ENCODE measurements around the gene PTPRG. TPM values are rescaled to one million over a fixed set of nuclear protein-coding genes. Genes with fewer than 3 reads are reported as not detected.

PTPRG gene
- total and polyA plus RNA-seq, 2 experiments from 2014 or later: 15.2 to 45.7 TPM

DNA sequence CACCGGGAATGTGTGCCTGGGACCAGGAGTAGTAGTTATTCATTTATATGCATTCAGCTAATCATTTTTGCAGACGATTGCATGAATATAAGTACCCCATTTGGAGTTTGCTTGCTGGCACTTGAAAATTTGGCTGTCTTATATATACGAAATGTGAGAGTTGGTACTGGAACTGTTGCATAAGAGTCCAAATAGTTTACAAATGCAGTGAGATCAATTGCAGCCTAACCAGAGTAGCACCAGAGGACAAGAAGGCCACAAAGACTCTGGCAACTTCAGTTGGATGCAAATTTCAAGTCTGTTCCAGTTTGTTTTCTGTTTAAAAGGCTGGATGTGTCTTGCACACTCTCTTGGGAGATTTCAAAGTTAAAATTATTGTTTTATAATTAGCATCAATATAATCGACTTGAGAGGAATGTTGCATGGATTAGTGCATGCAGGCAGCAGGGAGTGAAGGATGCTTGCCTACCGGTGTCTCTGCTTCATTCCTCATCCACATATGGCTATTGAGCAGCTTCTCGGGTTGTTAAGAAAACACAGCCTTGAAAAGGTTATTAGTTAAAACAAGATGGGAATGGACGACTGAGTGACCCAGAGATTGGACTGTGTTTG lies 213.0 kb downstream of the PTPRG start:
- Histone ChIP-seq H3K9me3 (ENCODE audit: low read depth) (no peaks in the 10 kb centered on the region), H3K36me3 (no peaks in the 10 kb centered on the region), H3K4me3 (no peak overlapping the region), H3K27ac (no peak overlapping the region), H3K27me3 (no peaks in the 10 kb centered on the region), H3K4me1 (ENCODE audit: low read depth) (no peaks in the 10 kb centered on the region)
- TF ChIP-seq, protein P1, sequence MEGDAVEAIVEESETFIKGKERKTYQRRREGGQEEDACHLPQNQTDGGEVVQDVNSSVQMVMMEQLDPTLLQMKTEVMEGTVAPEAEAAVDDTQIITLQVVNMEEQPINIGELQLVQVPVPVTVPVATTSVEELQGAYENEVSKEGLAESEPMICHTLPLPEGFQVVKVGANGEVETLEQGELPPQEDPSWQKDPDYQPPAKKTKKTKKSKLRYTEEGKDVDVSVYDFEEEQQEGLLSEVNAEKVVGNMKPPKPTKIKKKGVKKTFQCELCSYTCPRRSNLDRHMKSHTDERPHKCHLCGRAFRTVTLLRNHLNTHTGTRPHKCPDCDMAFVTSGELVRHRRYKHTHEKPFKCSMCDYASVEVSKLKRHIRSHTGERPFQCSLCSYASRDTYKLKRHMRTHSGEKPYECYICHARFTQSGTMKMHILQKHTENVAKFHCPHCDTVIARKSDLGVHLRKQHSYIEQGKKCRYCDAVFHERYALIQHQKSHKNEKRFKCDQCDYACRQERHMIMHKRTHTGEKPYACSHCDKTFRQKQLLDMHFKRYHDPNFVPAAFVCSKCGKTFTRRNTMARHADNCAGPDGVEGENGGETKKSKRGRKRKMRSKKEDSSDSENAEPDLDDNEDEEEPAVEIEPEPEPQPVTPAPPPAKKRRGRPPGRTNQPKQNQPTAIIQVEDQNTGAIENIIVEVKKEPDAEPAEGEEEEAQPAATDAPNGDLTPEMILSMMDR (IDR thresholded peaks at IDR 0.05; ENCODE audit: low read depth, low read length): no peak
- no peak for DNase-seq (ENCODE audit: low read depth in 1 of 2, low spot score in 1 of 2)

DNA sequence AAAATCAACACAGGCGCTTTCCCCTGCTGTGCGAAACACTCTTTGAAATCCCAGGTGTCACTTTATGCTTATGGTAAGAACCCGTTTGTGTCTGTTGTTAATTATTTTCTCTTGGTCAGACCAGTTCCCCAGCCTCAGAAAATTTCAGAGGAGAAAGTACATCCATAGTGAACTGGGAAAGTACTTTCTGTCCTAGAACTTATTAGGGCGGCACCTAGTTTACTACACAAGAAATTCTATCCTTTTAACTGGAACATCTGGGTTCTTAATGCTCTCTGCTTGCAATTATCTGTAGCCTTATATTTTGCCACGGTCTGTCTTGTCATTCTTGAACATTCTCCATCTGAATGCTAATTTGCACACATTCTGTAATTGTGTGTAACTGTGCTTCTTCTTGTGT lies 215.0 kb downstream of the PTPRG start:
- H3K27ac ChIP-seq: no peak overlapping the region
- H3K4me3 ChIP-seq: no peak overlapping the region
- DNase-seq (ENCODE audit: low read depth in 1 of 2, low spot score in 1 of 2): no peak
- no peaks in the 10 kb centered on the region for H3K9me3 ChIP-seq (ENCODE audit: low read depth)
- no peaks in the 10 kb centered on the region for H3K36me3 ChIP-seq
- peaks cover 6% of the 10 kb centered on the region for H3K4me1 ChIP-seq (ENCODE audit: low read depth)
- no peaks in the 10 kb centered on the region for H3K27me3 ChIP-seq
- TF ChIP-seq, protein P1 (IDR thresholded peaks at IDR 0.05; ENCODE audit: low read depth, low read length): no peak

DNA sequence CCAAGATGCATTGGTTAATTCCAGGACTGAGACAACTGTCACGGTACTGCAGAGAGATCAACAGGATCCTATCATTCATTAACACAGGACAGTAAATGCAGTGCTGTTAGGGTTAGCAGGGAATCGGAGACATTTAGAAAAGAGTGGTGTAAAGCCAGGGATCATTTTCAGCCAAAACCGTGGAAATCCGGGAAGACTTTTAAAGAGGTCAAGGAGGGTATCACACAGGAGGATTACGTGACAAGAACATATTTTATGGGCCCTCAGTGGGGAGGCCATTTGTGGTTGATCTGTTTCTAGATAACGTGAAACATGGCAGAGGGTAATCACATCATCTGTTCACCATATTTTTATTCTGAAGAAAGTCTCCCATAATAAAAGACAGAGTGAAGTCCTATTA lies 216.1 kb downstream of the PTPRG start:
- H3K4me1 ChIP-seq (ENCODE audit: low read depth): peaks cover 6% of the 10 kb centered on the region
- H3K4me3 ChIP-seq: no peak overlapping the region
- no peak overlapping the region for H3K27ac ChIP-seq
- no peaks in the 10 kb centered on the region for H3K36me3 ChIP-seq
- no peak for DNase-seq (ENCODE audit: low read depth in 1 of 2, low spot score in 1 of 2)
- H3K9me3 ChIP-seq (ENCODE audit: low read depth): no peaks in the 10 kb centered on the region
- no peaks in the 10 kb centered on the region for H3K27me3 ChIP-seq
- TF ChIP-seq, protein P1 (IDR thresholded peaks at IDR 0.05; ENCODE audit: low read depth, low read length): no peak

DNA sequence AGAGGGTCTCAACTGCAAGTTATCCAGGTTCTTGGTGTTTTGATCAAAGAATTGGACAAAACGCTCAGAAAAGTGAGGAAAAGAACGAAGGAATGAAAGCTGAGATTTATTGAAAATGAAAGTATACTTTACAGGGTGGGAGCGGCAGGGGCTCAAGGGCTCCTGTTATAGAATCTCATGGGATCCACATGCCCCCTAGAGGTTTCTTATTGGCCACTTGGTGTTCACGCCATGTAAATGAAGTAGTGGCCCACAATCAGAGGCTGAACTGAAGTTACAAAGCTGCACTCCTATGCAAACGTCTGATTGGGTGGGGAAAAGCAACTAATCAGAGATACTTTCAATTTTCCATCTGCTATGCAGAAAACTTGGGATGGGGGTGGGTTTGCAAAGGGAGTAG lies 216.7 kb downstream of the PTPRG start:
- Histone ChIP-seq H3K27me3 (no peaks in the 10 kb centered on the region), H3K27ac (no peak overlapping the region), H3K9me3 (ENCODE audit: low read depth) (no peaks in the 10 kb centered on the region), H3K36me3 (no peaks in the 10 kb centered on the region), H3K4me1 (ENCODE audit: low read depth) (peaks cover 6% of the 10 kb centered on the region), H3K4me3 (no peak overlapping the region)
- TF ChIP-seq, protein P1 (IDR thresholded peaks at IDR 0.05; ENCODE audit: low read depth, low read length): no peak
- DNase-seq (ENCODE audit: low read depth in 1 of 2, low spot score in 1 of 2): peak in 1 of 2 donors; percentile 9

DNA sequence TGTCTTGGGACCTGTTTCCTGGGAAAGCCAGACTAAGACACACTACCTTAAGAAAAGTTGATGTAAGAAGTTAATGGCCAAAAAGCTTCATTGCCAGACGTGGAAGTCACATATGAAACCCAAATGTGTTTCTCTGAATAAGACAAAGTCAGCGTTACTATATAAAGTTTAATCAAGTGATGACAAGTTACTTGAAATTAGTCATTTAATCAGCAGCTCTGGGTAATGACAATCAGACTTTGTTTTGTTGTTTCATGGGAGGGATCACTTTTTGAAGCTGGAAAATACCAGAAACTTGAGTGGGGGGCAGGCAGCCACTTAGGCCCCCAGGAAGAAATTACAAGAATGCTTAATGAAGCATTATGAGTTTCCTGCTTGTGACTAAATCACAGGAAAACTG lies 218.6 kb downstream of the PTPRG start:
- H3K9me3 ChIP-seq (ENCODE audit: low read depth): no peaks in the 10 kb centered on the region
- H3K4me1 ChIP-seq (ENCODE audit: low read depth): peaks cover 6% of the 10 kb centered on the region
- H3K4me3 ChIP-seq: no peak overlapping the region
- no peaks in the 10 kb centered on the region for H3K27me3 ChIP-seq
- DNase-seq (ENCODE audit: low read depth in 1 of 2, low spot score in 1 of 2): no peak
- no peak overlapping the region for H3K27ac ChIP-seq
- H3K36me3 ChIP-seq: no peaks in the 10 kb centered on the region
- TF ChIP-seq, protein P1 (IDR thresholded peaks at IDR 0.05; ENCODE audit: low read depth, low read length): no peak
